Right lobe of liver (tissue), 4 donors: ENCODE data around the gene TIMP2.

ENCODE experiments used
- POLR2A ChIP-seq: fragments of 450-650 bp; IDR thresholded peaks from one replicate; pipeline ENCODE4 v1.6.1; 2017; ENCODE audit warnings: antibody characterized with exemption, mild to moderate bottlenecking
- TF ChIP-seq, protein P1 (sequence below), 4 donors: fragments of 200-600 bp in 3 of 4; fragments of 450-650 bp in 1 of 4; IDR thresholded peaks; one replicate each; pipeline versions ENCODE4 v1.5.1 to v1.8.0; 2016 to 2022; ENCODE audit warnings: antibody characterized with exemption in 4 of 4, mild to moderate bottlenecking in 2 of 4
- donor health status: DM: no; HTN: no; CAD: no.
- donor health status: DM: no; HTN: no; CAD: no.
- donor health status: DM: no; HTN: yes; CAD: no.

DNA sequence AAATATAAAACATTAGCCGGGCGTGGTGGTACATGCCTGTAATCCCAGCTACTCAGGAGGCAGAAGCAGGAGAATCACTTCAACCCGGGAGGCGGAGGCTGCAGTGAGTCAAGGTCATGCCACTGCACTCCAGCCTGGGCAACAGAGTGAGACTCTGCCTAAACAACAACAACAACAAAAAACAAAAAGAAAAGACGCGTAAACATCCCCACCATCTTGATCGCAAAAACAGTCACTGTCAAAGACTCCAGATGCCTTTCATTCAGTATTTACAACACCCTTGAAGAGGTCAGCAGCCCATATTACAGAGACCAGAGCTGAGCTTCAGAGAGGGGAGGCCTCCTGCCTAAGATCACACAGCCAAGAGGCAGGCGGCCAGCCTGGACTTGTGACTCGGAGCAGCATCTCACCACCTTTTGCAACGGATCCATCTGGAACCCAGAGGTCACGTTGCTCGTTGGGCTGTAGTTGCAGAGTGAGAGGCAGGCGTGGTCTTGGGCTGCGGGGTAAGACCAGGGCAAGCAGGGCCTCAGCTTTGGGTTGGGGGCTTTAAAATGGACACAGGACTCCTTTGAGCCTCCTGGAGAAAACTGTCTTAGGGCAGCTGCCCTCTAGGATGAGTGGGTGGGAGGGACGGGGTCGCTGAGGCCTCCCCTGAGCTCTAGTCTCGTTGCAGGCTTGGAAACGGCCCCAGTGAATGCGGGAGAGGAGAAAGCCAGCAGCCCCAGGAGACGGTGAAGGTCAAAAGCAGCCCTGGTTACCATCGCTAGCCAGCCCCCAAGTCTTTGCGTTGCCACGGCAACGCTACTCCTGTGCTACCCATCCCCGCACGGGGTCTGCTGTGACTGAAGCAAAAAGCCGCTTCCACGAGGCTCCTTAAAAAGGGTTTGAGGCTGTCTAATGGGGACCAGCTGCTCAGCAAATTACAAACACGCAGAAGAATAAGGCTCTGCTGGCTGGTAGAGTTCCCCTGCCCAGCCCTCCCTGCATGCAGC is 28.5 kb upstream of the TIMP2 start:
- TF ChIP-seq, protein P1, sequence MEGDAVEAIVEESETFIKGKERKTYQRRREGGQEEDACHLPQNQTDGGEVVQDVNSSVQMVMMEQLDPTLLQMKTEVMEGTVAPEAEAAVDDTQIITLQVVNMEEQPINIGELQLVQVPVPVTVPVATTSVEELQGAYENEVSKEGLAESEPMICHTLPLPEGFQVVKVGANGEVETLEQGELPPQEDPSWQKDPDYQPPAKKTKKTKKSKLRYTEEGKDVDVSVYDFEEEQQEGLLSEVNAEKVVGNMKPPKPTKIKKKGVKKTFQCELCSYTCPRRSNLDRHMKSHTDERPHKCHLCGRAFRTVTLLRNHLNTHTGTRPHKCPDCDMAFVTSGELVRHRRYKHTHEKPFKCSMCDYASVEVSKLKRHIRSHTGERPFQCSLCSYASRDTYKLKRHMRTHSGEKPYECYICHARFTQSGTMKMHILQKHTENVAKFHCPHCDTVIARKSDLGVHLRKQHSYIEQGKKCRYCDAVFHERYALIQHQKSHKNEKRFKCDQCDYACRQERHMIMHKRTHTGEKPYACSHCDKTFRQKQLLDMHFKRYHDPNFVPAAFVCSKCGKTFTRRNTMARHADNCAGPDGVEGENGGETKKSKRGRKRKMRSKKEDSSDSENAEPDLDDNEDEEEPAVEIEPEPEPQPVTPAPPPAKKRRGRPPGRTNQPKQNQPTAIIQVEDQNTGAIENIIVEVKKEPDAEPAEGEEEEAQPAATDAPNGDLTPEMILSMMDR (IDR thresholded peaks at IDR 0.05), result no peak
- no peak for TF ChIP-seq POLR2A
